Endothelial cell (in vitro differentiated cells): ENCODE results near the gene RND2. TPM values are rescaled to one million over a fixed set of nuclear protein-coding genes. Genes with fewer than 3 reads are reported as not detected.
"Not testable (repeated sequence)": the region's sequence is repeated elsewhere in the genome, so short reads cannot be mapped to it uniquely, and the experiment has no call there.

Experiments
- DNase-seq: peaks from one replicate; pipeline ENCODE4 v3.0.0; 2021; ENCODE audit warnings: low spot score
- H3K27ac Mint-ChIP-seq: one replicate; pipeline ENCODE4 v1.8.0; 2021; ENCODE audit warnings: mixed read lengths, inconsistent platforms; ENCODE audit not compliant: unreplicated experiment
- H3K27me3 Mint-ChIP-seq: one replicate; pipeline ENCODE4 v1.8.0; 2021; ENCODE audit warnings: mild to moderate bottlenecking, moderate library complexity, mixed read lengths, inconsistent platforms; ENCODE audit not compliant: unreplicated experiment
- H3K36me3 Mint-ChIP-seq: one replicate; pipeline ENCODE4 v1.8.0; 2021; ENCODE audit warnings: mild to moderate bottlenecking, low read depth, mixed read lengths, inconsistent platforms; ENCODE audit not compliant: unreplicated experiment
- H3K4me1 Mint-ChIP-seq: one replicate; pipeline ENCODE4 v1.8.0; 2021; ENCODE audit warnings: mild to moderate bottlenecking, mixed read lengths, inconsistent platforms; ENCODE audit not compliant: unreplicated experiment
- H3K4me3 Mint-ChIP-seq: one replicate; pipeline ENCODE4 v1.8.0; 2021; ENCODE audit warnings: mild to moderate bottlenecking, mixed read lengths, inconsistent platforms; ENCODE audit not compliant: unreplicated experiment
- H3K9me3 Mint-ChIP-seq: one replicate; pipeline ENCODE4 v1.8.0; 2021; ENCODE audit warnings: mixed read lengths, inconsistent platforms; ENCODE audit not compliant: unreplicated experiment
- CTCF ChIP-seq: fragments of 200-600 bp; sonication (generic); IDR thresholded peaks from one replicate; pipeline ENCODE4 v1.5.0; 2021; ENCODE audit warnings: antibody characterized with exemption; ENCODE audit not compliant: unreplicated experiment
- total RNA-seq: library from RNA; stranded (reverse); fragmentation: NEBNext Ultra II Directional; extraction: Animal tissue kit (Norgen Biotek cat#: 25700); gene quantifications from one replicate; pipeline ENCODE4 v1.2.1, GENCODE V29; 2021; ENCODE audit not compliant: unreplicated experiment

The RND2 gene
- total RNA-seq, 1 donor from 2014 or later = 5.9 TPM

- TF ChIP-seq CTCF = no peak
- Mint-ChIP-seq H3K9me3 (no peaks in the 10 kb centered on the region), H3K4me3 (peak overlapping the region; percentile 100), H3K27ac (peak overlapping the region; percentile 99), H3K4me1 (peaks cover 31% of the 10 kb centered on the region), H3K36me3 (peaks cover 31% of the 10 kb centered on the region), H3K27me3 (peaks cover 3% of the 10 kb centered on the region)
- DNase-seq = no peak
Measured at GRCh38 chr17:42999003-42999525, 26.0 kb upstream of the RND2 start.

- peak overlapping the region; percentile 67 for H3K4me3 Mint-ChIP-seq
- H3K27ac Mint-ChIP-seq = peak overlapping the region; percentile 64
- H3K36me3 Mint-ChIP-seq = peaks cover 27% of the 10 kb centered on the region
- not testable (repeated sequence) for H3K27me3 Mint-ChIP-seq, H3K9me3 Mint-ChIP-seq, DNase-seq
- H3K4me1 Mint-ChIP-seq = peaks cover 27% of the 10 kb centered on the region
Measured at GRCh38 chr17:43000894-43001293, 24.1 kb upstream of the RND2 start.

DNA sequence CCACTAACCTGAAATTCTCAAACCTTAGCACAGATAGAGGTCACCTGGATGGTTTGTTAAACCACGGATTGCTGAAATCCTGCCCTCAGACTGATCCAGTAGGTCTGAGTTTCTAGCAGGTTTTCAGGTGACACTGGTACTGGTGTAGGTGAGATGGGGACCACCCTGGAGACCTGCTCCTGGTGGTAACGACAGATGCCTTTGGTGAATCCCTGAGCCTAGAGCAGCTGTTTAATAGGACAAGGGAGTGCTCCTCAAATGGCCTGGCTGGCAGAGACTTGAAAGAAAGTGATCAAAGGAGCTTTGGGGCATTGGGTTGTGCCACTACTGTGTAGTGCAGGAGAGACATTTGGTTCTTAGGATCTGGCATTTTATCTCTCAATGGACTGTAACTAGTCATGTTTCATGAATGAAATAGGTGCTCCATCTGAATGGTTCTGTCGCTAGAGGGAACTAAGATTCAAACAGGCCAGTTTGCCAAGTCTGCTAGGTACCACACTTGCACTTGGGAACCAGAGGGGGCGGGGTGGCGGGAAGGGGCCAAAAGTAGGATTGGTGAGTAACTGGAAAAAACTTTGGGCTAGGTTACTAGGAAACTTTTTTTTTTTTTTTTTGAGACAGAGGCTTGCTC lies 21.4 kb upstream of the RND2 start:
- Mint-ChIP-seq H3K4me1 (peaks cover 18% of the 10 kb centered on the region), H3K27me3 (peaks cover 3% of the 10 kb centered on the region), H3K36me3 (peaks cover 27% of the 10 kb centered on the region), H3K27ac (no peak overlapping the region), H3K4me3 (no peak overlapping the region), H3K9me3 (no peaks in the 10 kb centered on the region)
- no peak for DNase-seq
- no peak for TF ChIP-seq CTCF

DNA sequence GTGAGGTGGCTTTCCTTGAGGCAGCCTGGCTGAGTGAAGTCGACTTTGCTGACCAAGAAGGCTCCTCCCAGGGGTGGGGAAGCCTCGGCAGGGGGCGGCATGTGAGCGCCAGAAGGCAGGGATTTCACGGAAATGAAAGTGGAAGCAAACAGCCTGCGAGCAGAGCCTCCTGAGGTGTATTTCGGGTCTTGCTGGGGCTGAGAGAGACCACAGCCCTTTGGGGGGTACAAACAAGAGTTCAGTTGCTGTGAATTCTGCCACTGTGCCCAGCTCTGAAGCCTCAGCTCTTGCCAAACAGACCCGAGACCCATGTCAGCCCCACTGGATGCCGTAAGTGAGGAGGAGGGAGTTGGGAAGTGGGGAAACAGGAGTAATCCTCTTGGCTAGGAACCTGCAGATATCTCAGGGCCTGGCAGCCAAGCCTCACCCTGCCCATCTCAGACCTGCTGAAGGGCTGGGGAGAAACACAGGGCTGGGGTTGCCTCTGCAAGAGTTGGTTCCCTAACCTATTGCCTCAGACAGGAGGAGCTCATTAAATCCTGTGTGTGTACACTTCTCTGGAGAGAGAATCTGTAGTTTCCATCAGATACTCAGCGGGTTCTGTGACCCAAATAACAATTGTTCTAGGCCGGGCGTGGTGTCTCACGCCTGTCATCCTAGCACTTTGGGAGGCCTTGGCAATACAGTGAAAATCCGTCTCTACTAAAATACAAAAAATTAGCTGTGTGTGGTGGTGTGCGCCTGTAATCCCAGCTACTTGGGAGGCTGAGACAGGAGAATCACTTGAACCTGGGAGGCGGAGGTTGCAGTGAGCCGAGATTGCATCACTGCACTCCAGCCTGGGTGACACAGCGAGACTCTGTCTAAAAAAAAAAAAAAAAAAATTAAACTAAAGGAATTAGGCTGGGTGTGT lies 18.1 kb upstream of the RND2 start, which contains the start of gene IFI35:
TSS of gene IFI35 (plus strand) at position 146 of the 913 bp plus-strand sequence. CDS start at position 310, 164 bp downstream.
- TF ChIP-seq CTCF = no peak
- no peaks in the 10 kb centered on the region for H3K9me3 Mint-ChIP-seq
- peaks cover 3% of the 10 kb centered on the region for H3K4me1 Mint-ChIP-seq
- peak; percentile 72 for DNase-seq
- no peaks in the 10 kb centered on the region for H3K27me3 Mint-ChIP-seq
- H3K36me3 Mint-ChIP-seq = peaks cover 10% of the 10 kb centered on the region
- peak within 1 kb of the TSS; percentile 88 for H3K27ac Mint-ChIP-seq
- H3K4me3 Mint-ChIP-seq = peak within 1 kb of the TSS; percentile 86

- peaks cover 19% of the 10 kb centered on the region for H3K4me1 Mint-ChIP-seq
- no peak overlapping the region for H3K4me3 Mint-ChIP-seq
- TF ChIP-seq CTCF = no peak
- H3K27ac Mint-ChIP-seq = no peak overlapping the region
- H3K27me3 Mint-ChIP-seq = peaks cover 9% of the 10 kb centered on the region
- peaks cover 13% of the 10 kb centered on the region for H3K36me3 Mint-ChIP-seq
- H3K9me3 Mint-ChIP-seq = no peaks in the 10 kb centered on the region
- no peak for DNase-seq
Measured at GRCh38 chr17:43010667-43011308, 14.2 kb upstream of the RND2 start.
